Osteoblast (primary cell): Measurements from ENCODE around the gene DSC1. TPM values are rescaled to one million over a fixed set of nuclear protein-coding genes. Genes with fewer than 3 reads are reported as not detected.
"Not testable (repeated sequence)": the region's sequence is repeated elsewhere in the genome, so short reads cannot be mapped to it uniquely, and the experiment has no call there.

ENCODE experiments used
- DNase-seq: peaks from one replicate; pipeline ENCODE4 v3.0.0; 2011; ENCODE audit warnings: low spot score, mixed read lengths; ENCODE audit not compliant: insufficient read length; ENCODE audit errors: missing footprints
- H2AFZ ChIP-seq: 2 replicates; pipeline ENCODE4 v1.6.0; 2011; ENCODE audit warnings: mild to moderate bottlenecking, low read length
- H3K27ac ChIP-seq: 2 replicates; pipeline ENCODE4 v1.5.1; 2011; ENCODE audit warnings: mild to moderate bottlenecking, low read depth, low read length, moderate library complexity
- H3K27me3 ChIP-seq: 2 replicates; pipeline ENCODE4 v1.6.0; 2012; ENCODE audit warnings: mild to moderate bottlenecking, control low read depth, inconsistent platforms, low read length, moderate library complexity; ENCODE audit not compliant: insufficient read depth
- H3K36me3 ChIP-seq: 2 replicates; pipeline ENCODE4 v1.5.1; 2011; ENCODE audit warnings: mild to moderate bottlenecking, low read length, control low read depth, moderate library complexity; ENCODE audit not compliant: insufficient read depth
- H3K4me1 ChIP-seq: 2 replicates; pipeline ENCODE4 v1.5.1; 2011; ENCODE audit warnings: mild to moderate bottlenecking, low read length, control low read depth, moderate library complexity; ENCODE audit not compliant: insufficient read depth
- H3K4me2 ChIP-seq: 2 replicates; pipeline ENCODE4 v1.6.0; 2011; ENCODE audit warnings: mild to moderate bottlenecking, low read length; ENCODE audit not compliant: insufficient read depth
- H3K4me3 ChIP-seq: fragments of 200-600 bp; sonication (generic); 3 replicates; pipeline ENCODE4 v1.5.1; 2012; ENCODE audit warnings: mild to moderate bottlenecking, low read length, inconsistent platforms; ENCODE audit not compliant: insufficient read depth
- H3K79me2 ChIP-seq: 2 replicates; pipeline ENCODE4 v1.6.0; 2012; ENCODE audit warnings: mild to moderate bottlenecking, low read length, control low read depth, inconsistent platforms; ENCODE audit not compliant: insufficient read depth
- H3K9me3 ChIP-seq: 2 replicates; pipeline ENCODE4 v1.5.1; 2011; ENCODE audit warnings: low read depth, low read length, control low read depth
- H4K20me1 ChIP-seq: 2 replicates; pipeline ENCODE4 v1.6.0; 2012; ENCODE audit warnings: mild to moderate bottlenecking, low read length, control low read depth; ENCODE audit not compliant: insufficient read depth
- total RNA-seq: library from RNA; depleted of rRNA; stranded (reverse); fragments of >200 nt; gene quantifications from 2 replicates; pipeline ENCODE4 v1.2.3, GENCODE V29; 2012
- TF ChIP-seq, protein P1 (sequence below): IDR thresholded peaks from 2 replicates; pipeline ENCODE4 v1.5.1; 2011; ENCODE audit warnings: mild to moderate bottlenecking, low read depth, low read length, moderate library complexity; ENCODE audit errors: extremely low read depth

DSC1 gene
- total RNA-seq, 1 donor: not detected

DNA sequence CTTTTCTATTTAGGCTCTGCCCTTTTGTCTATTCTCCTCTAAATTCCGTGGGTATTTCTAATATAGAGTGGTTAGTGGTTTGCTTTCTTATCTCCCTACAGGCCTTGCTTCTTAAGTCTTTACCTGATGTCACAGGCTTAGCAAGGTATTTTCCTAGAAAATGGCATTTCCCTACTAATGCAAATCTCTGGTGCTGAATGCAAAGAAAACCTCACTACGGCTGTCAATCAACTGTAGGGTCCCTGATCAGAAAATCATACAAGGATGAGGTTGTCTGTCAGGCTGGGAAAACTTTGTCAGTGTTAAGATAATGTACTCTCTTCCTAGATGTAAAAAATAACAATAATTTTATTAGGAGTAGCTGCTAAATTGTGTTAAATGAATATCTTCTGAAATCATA, 27.1 kb upstream of the DSC1 start:
- no peak for DNase-seq
- no peaks in the 10 kb centered on the region for H3K27me3 ChIP-seq
- no peak overlapping the region for H3K4me3 ChIP-seq
- no peaks in the 10 kb centered on the region for H3K4me1 ChIP-seq
- no peaks in the 10 kb centered on the region for H3K9me3 ChIP-seq
- no peaks in the 10 kb centered on the region for H4K20me1 ChIP-seq
- TF ChIP-seq, protein P1, sequence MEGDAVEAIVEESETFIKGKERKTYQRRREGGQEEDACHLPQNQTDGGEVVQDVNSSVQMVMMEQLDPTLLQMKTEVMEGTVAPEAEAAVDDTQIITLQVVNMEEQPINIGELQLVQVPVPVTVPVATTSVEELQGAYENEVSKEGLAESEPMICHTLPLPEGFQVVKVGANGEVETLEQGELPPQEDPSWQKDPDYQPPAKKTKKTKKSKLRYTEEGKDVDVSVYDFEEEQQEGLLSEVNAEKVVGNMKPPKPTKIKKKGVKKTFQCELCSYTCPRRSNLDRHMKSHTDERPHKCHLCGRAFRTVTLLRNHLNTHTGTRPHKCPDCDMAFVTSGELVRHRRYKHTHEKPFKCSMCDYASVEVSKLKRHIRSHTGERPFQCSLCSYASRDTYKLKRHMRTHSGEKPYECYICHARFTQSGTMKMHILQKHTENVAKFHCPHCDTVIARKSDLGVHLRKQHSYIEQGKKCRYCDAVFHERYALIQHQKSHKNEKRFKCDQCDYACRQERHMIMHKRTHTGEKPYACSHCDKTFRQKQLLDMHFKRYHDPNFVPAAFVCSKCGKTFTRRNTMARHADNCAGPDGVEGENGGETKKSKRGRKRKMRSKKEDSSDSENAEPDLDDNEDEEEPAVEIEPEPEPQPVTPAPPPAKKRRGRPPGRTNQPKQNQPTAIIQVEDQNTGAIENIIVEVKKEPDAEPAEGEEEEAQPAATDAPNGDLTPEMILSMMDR: no peak
- H3K27ac ChIP-seq: no peak overlapping the region
- H3K36me3 ChIP-seq: no peaks in the 10 kb centered on the region
- no peak overlapping the region for H3K4me2 ChIP-seq
- no peaks in the 10 kb centered on the region for H3K79me2 ChIP-seq
- no peak overlapping the region for H2AFZ ChIP-seq

DNA sequence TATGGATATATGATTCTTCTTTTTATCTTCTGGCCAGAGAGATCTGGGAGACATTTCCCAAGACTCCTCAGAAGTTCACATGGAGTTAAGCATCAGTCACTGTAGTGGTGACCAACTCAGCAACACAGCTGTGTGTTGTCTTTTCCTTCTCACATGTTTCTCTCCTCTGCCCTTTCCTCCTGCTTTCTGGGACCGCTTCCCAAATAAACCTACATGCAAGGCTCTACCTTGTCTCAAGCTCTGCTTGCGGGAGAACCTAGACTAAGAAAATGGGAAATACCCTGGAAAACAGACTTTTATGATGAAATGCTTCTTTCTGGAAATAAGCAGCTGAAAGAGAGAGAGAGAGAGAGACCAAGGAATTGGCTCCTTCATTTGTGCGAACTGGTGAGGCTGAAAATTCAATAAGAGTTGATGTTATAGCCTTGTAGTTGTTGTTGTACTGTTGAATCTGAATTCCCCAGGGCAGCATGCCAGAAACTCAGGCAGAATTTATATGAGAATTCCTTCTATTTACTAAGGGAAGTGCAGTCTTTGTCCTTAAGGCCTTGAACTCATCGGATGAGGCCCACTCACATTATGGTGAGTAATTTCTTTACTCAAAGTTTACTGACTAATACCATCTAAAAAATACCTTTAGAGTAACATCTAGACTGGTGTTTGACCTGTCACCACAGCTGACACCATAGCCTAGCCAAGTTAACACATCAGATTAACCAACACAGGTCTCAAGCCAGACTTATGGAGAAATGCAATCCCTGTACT, 22.7 kb upstream of the DSC1 start:
- no peak overlapping the region for H3K4me3 ChIP-seq
- no peak overlapping the region for H2AFZ ChIP-seq
- H3K27me3 ChIP-seq: no peaks in the 10 kb centered on the region
- H4K20me1 ChIP-seq: no peaks in the 10 kb centered on the region
- no peaks in the 10 kb centered on the region for H3K9me3 ChIP-seq
- H3K27ac ChIP-seq: no peak overlapping the region
- TF ChIP-seq, protein P1: no peak
- no peaks in the 10 kb centered on the region for H3K36me3 ChIP-seq
- no peaks in the 10 kb centered on the region for H3K79me2 ChIP-seq
- no peak overlapping the region for H3K4me2 ChIP-seq
- H3K4me1 ChIP-seq: no peaks in the 10 kb centered on the region
- no peak for DNase-seq

DNA sequence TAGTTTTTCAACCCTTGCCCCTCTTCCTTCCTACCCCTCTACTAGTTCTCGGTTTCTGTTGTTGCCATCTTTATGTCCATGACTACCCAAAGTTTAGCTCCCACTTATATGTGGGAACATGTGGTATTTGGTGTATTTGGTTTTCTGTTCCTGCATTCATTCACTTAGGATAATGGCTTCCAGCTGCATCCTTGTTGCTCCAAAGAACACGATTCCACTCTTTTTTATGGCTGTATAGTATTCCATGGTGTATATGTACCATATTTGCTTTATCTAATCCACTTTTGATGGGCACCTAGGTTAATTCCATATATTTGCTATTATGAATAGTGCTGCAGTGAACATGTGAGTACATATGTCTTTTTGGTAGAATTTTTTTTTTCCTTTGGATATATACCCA, 20.6 kb upstream of the DSC1 start:
- Histone ChIP-seq H3K9me3 (no peaks in the 10 kb centered on the region), H3K4me1 (no peaks in the 10 kb centered on the region), H3K36me3 (no peaks in the 10 kb centered on the region), H2AFZ (no peak overlapping the region), H3K4me2 (no peak overlapping the region), H3K27ac (no peak overlapping the region), H4K20me1 (no peaks in the 10 kb centered on the region), H3K27me3 (no peaks in the 10 kb centered on the region), H3K79me2 (no peaks in the 10 kb centered on the region), H3K4me3 (no peak overlapping the region)
- DNase-seq: no peak
- TF ChIP-seq, protein P1: no peak

DNA sequence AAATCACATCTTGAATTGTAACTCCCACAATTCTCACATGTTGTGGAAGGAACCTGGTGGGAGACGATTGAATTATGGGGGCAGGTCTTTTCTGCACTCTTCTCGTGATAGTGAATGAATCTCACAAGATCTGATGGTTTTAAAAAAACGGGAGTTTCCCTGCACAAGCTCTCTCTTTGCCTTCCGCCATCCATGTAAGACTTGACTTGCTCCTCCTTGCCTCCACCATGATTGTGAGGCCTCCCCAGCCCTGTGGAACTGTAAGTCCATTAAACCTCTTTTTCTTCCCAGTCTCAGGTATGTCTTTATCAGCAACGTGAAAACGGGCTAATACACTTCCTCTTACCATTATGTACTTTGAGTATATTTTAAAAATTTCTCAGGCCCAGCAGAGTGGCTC, 14.7 kb upstream of the DSC1 start:
- H3K4me2 ChIP-seq, H3K4me1 ChIP-seq, H2AFZ ChIP-seq, H3K79me2 ChIP-seq, H3K9me3 ChIP-seq, H3K27ac ChIP-seq, H3K4me3 ChIP-seq, DNase-seq, H3K36me3 ChIP-seq, H4K20me1 ChIP-seq, H3K27me3 ChIP-seq: not testable (repeated sequence)
